ENCODE data around the gene ERGIC3.
"Not testable (repeated sequence)": the region's sequence is repeated elsewhere in the genome, so short reads cannot be mapped to it uniquely, and the experiment has no call there.

Gene ERGIC3

GRCh38 chr20:35518955-35519354 is 22.9 kb upstream of the ERGIC3 start:
- no peak for DNase-seq (ENCODE audit: low read depth)

- no peak for DNase-seq (ENCODE audit: low read depth)
Observed at GRCh38 chr20:35523298-35523888, 18.5 kb upstream of the ERGIC3 start.

GRCh38 chr20:35525639-35526038 is 16.2 kb upstream of the ERGIC3 start:
- DNase-seq (ENCODE audit: low read depth) = no peak

- no peak for DNase-seq (ENCODE audit: low read depth)
Observed at GRCh38 chr20:35527122-35527769, 14.6 kb upstream of the ERGIC3 start.

- no peak for DNase-seq (ENCODE audit: low read depth)
Observed at GRCh38 chr20:35529552-35529951, 12.3 kb upstream of the ERGIC3 start, which contains the start of gene C20orf173. Gene C20orf173, minus strand, starts transcription at chr20:35529652. Its CDS starts 279 bp downstream, at chr20:35529373.

- no peak for DNase-seq (ENCODE audit: low read depth)
Observed at GRCh38 chr20:35539756-35540212, 2.1 kb upstream of the ERGIC3 start.

GRCh38 chr20:35541118-35541782 is 628 bp upstream of the ERGIC3 start:
- DNase-seq (ENCODE audit: low read depth) = no peak

GRCh38 chr20:35542990-35543389 is 1.1 kb downstream of the ERGIC3 start:
- DNase-seq (ENCODE audit: low read depth) = no peak

- no peak for DNase-seq (ENCODE audit: low read depth)
Observed at GRCh38 chr20:35544436-35544835, 2.6 kb downstream of the ERGIC3 start.

- not testable (repeated sequence) for DNase-seq (ENCODE audit: low read depth)
Observed at GRCh38 chr20:35544941-35545340, 3.1 kb downstream of the ERGIC3 start.

GRCh38 chr20:35546127-35546526 is 4.2 kb downstream of the ERGIC3 start:
- no peak for DNase-seq (ENCODE audit: low read depth)

- DNase-seq (ENCODE audit: low read depth) = no peak
Observed at GRCh38 chr20:35547329-35547728, 5.5 kb downstream of the ERGIC3 start.

GRCh38 chr20:35551503-35551902 is 9.6 kb downstream of the ERGIC3 start:
- DNase-seq (ENCODE audit: low read depth) = no peak

GRCh38 chr20:35552914-35553313 is 11.0 kb downstream of the ERGIC3 start:
- DNase-seq (ENCODE audit: low read depth) = no peak

GRCh38 chr20:35555461-35555860 is 13.6 kb downstream of the ERGIC3 start:
- DNase-seq (ENCODE audit: low read depth) = not testable (repeated sequence)

GRCh38 chr20:35555951-35556645 is 14.2 kb downstream of the ERGIC3 start:
- DNase-seq (ENCODE audit: low read depth) = no peak

- no peak for DNase-seq (ENCODE audit: low read depth)
Observed at GRCh38 chr20:35556871-35557270, 15.0 kb downstream of the ERGIC3 start.

GRCh38 chr20:35558451-35558850 is 16.6 kb downstream of the ERGIC3 start:
- no peak for DNase-seq (ENCODE audit: low read depth)

- no peak for DNase-seq (ENCODE audit: low read depth)
Observed at GRCh38 chr20:35559042-35559693, 17.3 kb downstream of the ERGIC3 start.

GRCh38 chr20:35560105-35560511 is 18.2 kb downstream of the ERGIC3 start:
- no peak for DNase-seq (ENCODE audit: low read depth)

GRCh38 chr20:35560541-35560940 is 18.7 kb downstream of the ERGIC3 start:
- DNase-seq (ENCODE audit: low read depth) = no peak

GRCh38 chr20:35561268-35561667 is 19.4 kb downstream of the ERGIC3 start:
- no peak for DNase-seq (ENCODE audit: low read depth)

All from stimulated activated CD8-positive, alpha-beta memory T cell treated with anti-CD3 and anti-CD28 coated beads, Interleukin-15, amount 100 ng/mL, for 1 hour (primary cell).